GM11168 (cell line): ENCODE data around the gene HHATL.
"Not testable (repeated sequence)": the region's sequence is repeated elsewhere in the genome, so short reads cannot be mapped to it uniquely, and the experiment has no call there.

ENCODE experiments used
- in situ Hi-C: fragments of 300-500 bp; cut with MboI; formaldehyde crosslinking; loops from one replicate; pipeline ENCODE4 v1.12.0; 2022; ENCODE audit warnings: low sequenced_read_pairs; ENCODE audit not compliant: unreplicated experiment

The HHATL gene

GRCh38 chr3:42734263-42734860, 31.8 kb upstream of the HHATL start:
- in situ Hi-C loops: no loop called here

- in situ Hi-C loops: no loop called here
These were observed 31.1 kb upstream of the HHATL start for GRCh38 chr3:42733501-42734262.

DNA sequence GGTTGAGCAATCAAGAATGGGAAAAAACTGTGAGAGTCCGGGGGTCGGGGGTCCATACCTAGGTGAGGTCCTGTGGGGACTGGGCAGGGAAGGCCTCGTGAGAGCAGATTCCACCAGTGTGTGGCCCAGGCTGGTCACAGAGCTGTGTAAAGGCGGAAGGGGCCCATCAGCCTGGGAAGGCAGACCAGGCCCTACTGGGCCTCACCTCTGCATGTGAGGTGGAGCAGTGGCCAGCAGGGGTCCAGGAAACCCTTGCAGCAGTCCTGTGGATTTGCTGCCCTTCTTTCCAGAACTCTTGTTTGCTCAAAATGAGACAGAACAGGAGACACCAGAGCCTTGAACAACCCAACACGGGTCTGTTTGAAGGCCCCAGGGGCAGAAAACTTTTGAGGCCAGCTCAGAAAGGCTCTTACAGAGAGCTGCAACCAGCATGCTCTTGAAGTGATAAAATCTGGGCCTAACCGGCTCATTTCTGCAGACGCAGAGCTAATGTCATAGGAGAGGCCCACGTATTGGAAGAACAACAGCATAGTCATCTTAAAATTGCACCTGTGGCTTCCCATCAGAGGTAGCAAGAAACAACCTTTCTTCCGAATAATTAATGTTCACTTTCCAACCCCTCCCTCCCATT, 30.3 kb upstream of the HHATL start:
- in situ Hi-C loops: no loop called here

- in situ Hi-C loops: no loop called here
These were observed 29.7 kb upstream of the HHATL start for GRCh38 chr3:42732196-42732828.

GRCh38 chr3:42731476-42732195, 29.0 kb upstream of the HHATL start:
- in situ Hi-C loops: no loop called here

GRCh38 chr3:42730706-42731420, 28.3 kb upstream of the HHATL start:
- in situ Hi-C loops: no loop called here

DNA sequence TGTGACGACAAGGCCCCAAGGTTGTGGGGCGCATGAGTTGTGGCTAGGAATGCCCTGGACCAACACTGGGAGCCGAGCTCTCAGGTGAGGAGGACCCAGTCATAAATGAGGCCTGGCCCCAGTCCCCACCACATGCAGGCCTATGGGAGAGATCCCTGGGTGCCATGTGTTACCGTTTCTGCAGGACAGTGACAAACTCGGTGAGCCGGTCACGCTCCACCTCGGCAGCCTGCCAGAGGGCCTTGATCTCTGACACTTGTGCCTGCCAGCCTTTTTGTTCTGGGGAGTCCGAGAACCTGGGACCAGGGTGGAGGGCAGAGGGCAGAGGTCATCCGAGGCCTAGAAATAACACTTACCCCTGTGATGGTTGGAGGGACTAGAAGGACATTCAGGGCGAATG, 27.7 kb upstream of the HHATL start:
- in situ Hi-C loops: no loop called here

- in situ Hi-C loops: no loop called here
These were observed 27.0 kb upstream of the HHATL start for GRCh38 chr3:42729404-42730145.

DNA sequence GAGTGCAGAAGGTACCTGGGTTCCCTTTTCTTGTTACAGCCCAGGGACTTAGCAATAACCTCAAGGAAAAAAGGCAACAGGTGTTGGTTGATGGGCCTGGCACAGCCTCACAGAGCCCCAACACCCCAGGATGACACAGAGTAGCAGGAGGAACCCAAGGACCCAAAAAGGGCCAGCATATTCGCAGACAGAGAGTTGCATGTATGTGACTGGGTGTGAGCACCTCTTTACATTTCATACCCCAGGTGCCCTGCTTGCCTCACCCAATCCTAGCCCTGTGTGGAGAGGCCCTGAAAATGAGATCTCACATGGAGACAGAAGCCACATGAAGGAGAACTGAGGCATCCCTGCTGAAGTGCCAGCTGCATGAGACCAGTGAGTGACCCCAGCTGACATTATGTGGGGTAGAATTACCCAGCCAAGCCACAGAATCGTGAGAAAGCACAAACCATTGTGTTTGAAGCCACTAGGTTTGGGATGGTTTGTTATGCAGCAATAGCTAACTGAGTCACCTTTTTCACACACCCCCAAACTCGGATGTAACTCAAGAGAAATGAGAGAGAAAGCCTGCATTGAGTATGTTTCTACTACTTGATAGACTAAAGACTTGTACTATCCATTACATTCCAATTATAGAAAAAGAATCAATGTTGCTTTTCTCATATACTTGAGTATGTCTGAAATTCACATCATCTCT, 26.2 kb upstream of the HHATL start:
- in situ Hi-C loops: no loop called here

DNA sequence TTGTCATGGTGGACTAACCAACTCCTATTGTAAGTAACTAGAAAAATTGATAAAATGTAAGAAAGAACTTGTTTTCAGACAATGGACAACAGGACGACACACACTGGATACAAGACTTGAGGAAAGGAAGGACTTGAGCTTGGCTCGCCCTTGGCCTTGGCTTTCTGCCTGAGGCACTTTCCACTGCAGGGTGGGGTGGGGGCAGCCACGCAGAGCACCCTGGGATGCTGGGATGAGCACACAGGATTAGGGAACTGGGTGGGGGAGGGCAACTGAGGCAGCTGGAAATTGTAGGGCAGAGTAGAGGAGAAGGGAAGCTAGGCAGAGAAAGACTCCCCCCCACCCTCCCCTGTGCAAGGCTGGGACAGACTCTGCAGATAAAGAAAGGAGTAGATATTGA, 25.5 kb upstream of the HHATL start:
- in situ Hi-C loops: no loop called here

DNA sequence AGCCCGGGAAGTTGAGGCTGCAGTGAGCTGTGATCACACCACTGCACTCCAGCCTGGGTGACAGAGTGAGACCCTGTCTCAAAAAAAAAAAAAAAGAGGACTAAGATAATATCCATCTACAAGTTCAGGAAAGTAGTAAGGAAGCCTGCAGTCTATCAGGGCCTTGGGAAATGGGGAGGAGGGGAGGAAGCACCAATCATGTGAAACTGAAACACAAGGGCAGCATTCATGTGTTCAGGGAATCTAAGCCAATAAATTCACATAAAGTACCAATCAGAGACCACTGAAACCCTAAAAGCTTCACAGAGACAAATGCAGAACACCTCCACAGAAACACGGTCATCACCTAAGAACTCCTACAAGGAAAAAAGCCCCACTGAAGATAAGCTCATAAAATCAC, 22.9 kb upstream of the HHATL start:
- in situ Hi-C loops: no loop called here

- in situ Hi-C loops: no loop called here
These were observed 20.6 kb upstream of the HHATL start for GRCh38 chr3:42723219-42723618.

DNA sequence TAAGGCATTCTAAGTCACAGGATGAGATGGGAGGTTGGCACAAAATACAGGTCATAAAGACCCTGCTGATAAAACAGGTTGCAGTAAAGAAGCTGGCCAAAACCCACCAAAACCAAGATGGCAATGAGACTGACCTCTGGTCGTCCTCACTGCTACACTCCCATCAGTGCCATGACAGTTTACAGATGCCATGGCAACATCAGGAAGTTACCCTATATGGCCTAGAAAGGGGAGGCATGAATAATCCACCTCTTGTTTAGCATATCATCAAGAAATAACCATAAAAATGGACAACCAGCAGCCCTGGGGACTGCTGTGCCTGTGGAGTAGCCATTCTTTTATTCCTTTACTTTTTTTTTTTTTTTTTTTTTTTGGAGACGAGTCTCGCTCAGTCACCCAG, 19.8 kb upstream of the HHATL start:
- in situ Hi-C loops: not testable (repeated sequence)

DNA sequence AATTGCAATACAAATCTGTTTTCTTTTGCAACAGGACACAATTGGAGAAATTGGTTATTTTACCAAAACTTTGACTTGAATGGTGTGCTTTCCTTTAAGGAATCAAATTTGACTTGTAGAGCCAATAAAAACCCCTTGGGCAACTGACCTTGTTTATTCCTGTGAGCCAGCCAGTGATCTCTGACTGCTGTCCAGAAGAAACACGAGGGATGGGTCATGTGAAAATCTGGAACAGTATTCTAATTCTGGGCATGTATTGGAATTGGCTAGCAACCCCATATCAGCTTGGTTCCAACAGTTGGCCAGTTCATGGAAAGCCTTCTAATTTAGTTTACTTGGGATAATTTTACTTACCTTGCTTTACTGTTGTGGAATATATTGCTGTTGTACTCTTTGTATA, 19.1 kb upstream of the HHATL start:
- in situ Hi-C loops: no loop called here

DNA sequence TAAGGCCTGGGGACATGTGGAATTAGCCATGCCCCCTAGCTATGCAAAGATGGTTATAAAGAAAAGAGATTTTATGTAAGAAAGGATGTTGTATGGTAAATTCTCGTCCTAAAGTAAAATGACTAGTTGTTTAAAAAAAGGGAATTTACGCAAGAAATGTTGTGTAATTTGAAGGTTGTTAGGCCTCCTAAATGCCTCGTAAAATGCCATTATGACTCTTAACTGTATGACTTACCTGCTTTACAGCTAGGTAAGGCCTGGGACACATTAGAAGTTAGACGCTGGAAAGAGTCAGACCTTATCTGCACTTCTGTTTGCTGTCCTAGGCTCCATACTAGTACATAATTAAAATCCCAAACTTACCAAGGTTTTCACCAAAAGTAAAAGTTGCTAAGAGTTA, 17.5 kb upstream of the HHATL start:
- in situ Hi-C loops: no loop called here

GRCh38 chr3:42719002-42719401, 16.4 kb upstream of the HHATL start:
- in situ Hi-C loops: no loop called here

- in situ Hi-C loops: no loop called here
These were observed 15.7 kb upstream of the HHATL start for GRCh38 chr3:42718338-42718737.

- in situ Hi-C loops: no loop called here
These were observed 14.7 kb upstream of the HHATL start for GRCh38 chr3:42717306-42717705.
